Measurements from ENCODE around the gene SHISA3. TPM values are rescaled to one million over a fixed set of nuclear protein-coding genes. Genes with fewer than 3 reads are reported as not detected.

Gene SHISA3
- total RNA-seq, 1 experiment from 2014 or later: 6.0 TPM

DNA sequence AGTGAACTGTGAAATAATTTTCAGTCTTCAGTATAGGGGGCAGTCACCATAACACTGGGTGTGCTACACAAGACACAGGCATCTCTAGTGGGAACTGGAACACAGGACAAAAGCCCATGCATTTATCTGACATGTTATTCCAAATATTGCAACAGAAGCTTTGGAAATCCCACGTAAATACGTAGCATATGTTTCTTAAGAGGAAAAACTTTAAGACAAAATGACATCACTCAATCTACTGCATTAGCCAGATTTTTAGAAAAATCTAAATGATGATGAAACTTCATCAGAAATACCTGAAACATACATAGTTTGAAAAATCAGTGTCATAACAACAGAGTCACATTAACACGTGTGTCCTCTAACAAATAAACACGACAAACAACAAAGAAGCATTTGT is 14.5 kb downstream of the SHISA3 start:
- no peak overlapping the region for H3K27ac Mint-ChIP-seq
- ChIA-PET CTCF (interaction anchor here (1.7 kb wide), 1 partner anchor 108 kb away, joined by 5 read pairs; no protein-coding TSS in a partner anchor), POLR2A (no interaction called here)
- H3K9me3 Mint-ChIP-seq: no peaks in the 10 kb centered on the region
- 0 out of 2 replicates have a peak, but pooled peaks cover 2% of the 10 kb centered on the region for H3K36me3 Mint-ChIP-seq
- peaks cover 52% of the 10 kb centered on the region for H3K4me1 Mint-ChIP-seq
- no peak overlapping the region for H3K4me3 Mint-ChIP-seq
- no peak for TF ChIP-seq ERG (CRISPR knock-in tag; IDR thresholded peaks at IDR 0.05)
- TF ChIP-seq NFE2L1 (CRISPR knock-in tag; IDR thresholded peaks at IDR 0.05): no peak
- TF ChIP-seq MYBL2 (CRISPR knock-in tag; IDR thresholded peaks at IDR 0.05): no peak
- no peak for TF ChIP-seq ZNF121 (CRISPR knock-in tag; IDR thresholded peaks at IDR 0.05)
- no peak for TF ChIP-seq ZBTB21 (CRISPR knock-in tag; IDR thresholded peaks at IDR 0.05; ENCODE audit: borderline replicate concordance)
- TF ChIP-seq ZNF671 (CRISPR knock-in tag; IDR thresholded peaks at IDR 0.05): no peak
- no peak for TF ChIP-seq HMGA2 (CRISPR knock-in tag; IDR thresholded peaks at IDR 0.05)
- TF ChIP-seq CDX4 (CRISPR knock-in tag; IDR thresholded peaks at IDR 0.05; ENCODE audit: borderline replicate concordance): no peak
- no peak for TF ChIP-seq IRF2 (CRISPR knock-in tag; IDR thresholded peaks at IDR 0.05; ENCODE audit: borderline replicate concordance, low read depth)
- TF ChIP-seq, protein P1, sequence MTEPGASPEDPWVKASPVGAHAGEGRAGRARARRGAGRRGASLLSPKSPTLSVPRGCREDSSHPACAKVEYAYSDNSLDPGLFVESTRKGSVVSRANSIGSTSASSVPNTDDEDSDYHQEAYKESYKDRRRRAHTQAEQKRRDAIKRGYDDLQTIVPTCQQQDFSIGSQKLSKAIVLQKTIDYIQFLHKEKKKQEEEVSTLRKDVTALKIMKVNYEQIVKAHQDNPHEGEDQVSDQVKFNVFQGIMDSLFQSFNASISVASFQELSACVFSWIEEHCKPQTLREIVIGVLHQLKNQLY (CRISPR knock-in tag; IDR thresholded peaks at IDR 0.05): no peak
- TF ChIP-seq NR3C1 (CRISPR knock-in tag; conservative IDR thresholded peaks at IDR 0.05; ENCODE audit: low read depth): no peak
- no peak for TF ChIP-seq SMAD3 (CRISPR knock-in tag; IDR thresholded peaks at IDR 0.05; ENCODE audit: borderline replicate concordance)
- no peak for TF ChIP-seq JAZF1 (CRISPR knock-in tag; IDR thresholded peaks at IDR 0.05)
- TF ChIP-seq TEAD4 (CRISPR knock-in tag; IDR thresholded peaks at IDR 0.05): no peak
- TF ChIP-seq MXD4 (CRISPR knock-in tag; IDR thresholded peaks at IDR 0.05; ENCODE audit: borderline replicate concordance): no peak
- TF ChIP-seq, protein P2, sequence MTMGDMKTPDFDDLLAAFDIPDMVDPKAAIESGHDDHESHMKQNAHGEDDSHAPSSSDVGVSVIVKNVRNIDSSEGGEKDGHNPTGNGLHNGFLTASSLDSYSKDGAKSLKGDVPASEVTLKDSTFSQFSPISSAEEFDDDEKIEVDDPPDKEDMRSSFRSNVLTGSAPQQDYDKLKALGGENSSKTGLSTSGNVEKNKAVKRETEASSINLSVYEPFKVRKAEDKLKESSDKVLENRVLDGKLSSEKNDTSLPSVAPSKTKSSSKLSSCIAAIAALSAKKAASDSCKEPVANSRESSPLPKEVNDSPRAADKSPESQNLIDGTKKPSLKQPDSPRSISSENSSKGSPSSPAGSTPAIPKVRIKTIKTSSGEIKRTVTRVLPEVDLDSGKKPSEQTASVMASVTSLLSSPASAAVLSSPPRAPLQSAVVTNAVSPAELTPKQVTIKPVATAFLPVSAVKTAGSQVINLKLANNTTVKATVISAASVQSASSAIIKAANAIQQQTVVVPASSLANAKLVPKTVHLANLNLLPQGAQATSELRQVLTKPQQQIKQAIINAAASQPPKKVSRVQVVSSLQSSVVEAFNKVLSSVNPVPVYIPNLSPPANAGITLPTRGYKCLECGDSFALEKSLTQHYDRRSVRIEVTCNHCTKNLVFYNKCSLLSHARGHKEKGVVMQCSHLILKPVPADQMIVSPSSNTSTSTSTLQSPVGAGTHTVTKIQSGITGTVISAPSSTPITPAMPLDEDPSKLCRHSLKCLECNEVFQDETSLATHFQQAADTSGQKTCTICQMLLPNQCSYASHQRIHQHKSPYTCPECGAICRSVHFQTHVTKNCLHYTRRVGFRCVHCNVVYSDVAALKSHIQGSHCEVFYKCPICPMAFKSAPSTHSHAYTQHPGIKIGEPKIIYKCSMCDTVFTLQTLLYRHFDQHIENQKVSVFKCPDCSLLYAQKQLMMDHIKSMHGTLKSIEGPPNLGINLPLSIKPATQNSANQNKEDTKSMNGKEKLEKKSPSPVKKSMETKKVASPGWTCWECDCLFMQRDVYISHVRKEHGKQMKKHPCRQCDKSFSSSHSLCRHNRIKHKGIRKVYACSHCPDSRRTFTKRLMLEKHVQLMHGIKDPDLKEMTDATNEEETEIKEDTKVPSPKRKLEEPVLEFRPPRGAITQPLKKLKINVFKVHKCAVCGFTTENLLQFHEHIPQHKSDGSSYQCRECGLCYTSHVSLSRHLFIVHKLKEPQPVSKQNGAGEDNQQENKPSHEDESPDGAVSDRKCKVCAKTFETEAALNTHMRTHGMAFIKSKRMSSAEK (CRISPR knock-in tag; IDR thresholded peaks at IDR 0.05; ENCODE audit: borderline replicate concordance): no peak
- TF ChIP-seq E2F4 (CRISPR knock-in tag; IDR thresholded peaks at IDR 0.05; ENCODE audit: borderline replicate concordance, low read depth): no peak
- TF ChIP-seq CREB1 (CRISPR knock-in tag; IDR thresholded peaks at IDR 0.05): no peak
- DNase-seq (ENCODE audit: low spot score) (no peak), ATAC-seq (no peak)
- H3K27me3 Mint-ChIP-seq (ENCODE audit: low read depth): peaks cover 14% of the 10 kb centered on the region

- ChIA-PET POLR2A (no interaction called here), CTCF (interaction anchor here (0.9 kb wide), 1 partner anchor 8 kb away, joined by 3 read pairs; no protein-coding TSS in a partner anchor)
- Mint-ChIP-seq H3K27me3 (ENCODE audit: low read depth) (peaks cover 16% of the 10 kb centered on the region), H3K27ac (no peak overlapping the region), H3K9me3 (no peaks in the 10 kb centered on the region), H3K4me3 (no peak overlapping the region), H3K36me3 (0 out of 2 replicates have a peak, but pooled peaks cover 2% of the 10 kb centered on the region), H3K4me1 (peaks cover 54% of the 10 kb centered on the region)
- no peak for DNase-seq (ENCODE audit: low spot score)
- ATAC-seq: no peak
- TF ChIP-seq, protein P3, sequence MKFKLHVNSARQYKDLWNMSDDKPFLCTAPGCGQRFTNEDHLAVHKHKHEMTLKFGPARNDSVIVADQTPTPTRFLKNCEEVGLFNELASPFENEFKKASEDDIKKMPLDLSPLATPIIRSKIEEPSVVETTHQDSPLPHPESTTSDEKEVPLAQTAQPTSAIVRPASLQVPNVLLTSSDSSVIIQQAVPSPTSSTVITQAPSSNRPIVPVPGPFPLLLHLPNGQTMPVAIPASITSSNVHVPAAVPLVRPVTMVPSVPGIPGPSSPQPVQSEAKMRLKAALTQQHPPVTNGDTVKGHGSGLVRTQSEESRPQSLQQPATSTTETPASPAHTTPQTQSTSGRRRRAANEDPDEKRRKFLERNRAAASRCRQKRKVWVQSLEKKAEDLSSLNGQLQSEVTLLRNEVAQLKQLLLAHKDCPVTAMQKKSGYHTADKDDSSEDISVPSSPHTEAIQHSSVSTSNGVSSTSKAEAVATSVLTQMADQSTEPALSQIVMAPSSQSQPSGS (CRISPR knock-in tag; IDR thresholded peaks at IDR 0.05; ENCODE audit: borderline replicate concordance, low read depth): no peak
- TF ChIP-seq, protein P4, sequence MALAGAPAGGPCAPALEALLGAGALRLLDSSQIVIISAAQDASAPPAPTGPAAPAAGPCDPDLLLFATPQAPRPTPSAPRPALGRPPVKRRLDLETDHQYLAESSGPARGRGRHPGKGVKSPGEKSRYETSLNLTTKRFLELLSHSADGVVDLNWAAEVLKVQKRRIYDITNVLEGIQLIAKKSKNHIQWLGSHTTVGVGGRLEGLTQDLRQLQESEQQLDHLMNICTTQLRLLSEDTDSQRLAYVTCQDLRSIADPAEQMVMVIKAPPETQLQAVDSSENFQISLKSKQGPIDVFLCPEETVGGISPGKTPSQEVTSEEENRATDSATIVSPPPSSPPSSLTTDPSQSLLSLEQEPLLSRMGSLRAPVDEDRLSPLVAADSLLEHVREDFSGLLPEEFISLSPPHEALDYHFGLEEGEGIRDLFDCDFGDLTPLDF (CRISPR knock-in tag; IDR thresholded peaks at IDR 0.05): no peak
- TF ChIP-seq GABPB1 (CRISPR knock-in tag; IDR thresholded peaks at IDR 0.05): no peak
- no peak for TF ChIP-seq TEAD1 (CRISPR knock-in tag; IDR thresholded peaks at IDR 0.05)
- TF ChIP-seq ZNF219 (CRISPR knock-in tag; IDR thresholded peaks at IDR 0.05; ENCODE audit: borderline replicate concordance): no peak
- TF ChIP-seq IRF1 (CRISPR knock-in tag; IDR thresholded peaks at IDR 0.05): no peak
These were observed 15.0 kb downstream of the SHISA3 start for GRCh38 chr4:42412251-42412650.

Data from WTC11 (cell line).